H1 (cell line): ENCODE results near the gene WIPF3. TPM values are rescaled to one million over a fixed set of nuclear protein-coding genes. Genes with fewer than 3 reads are reported as not detected.
A peak's percentile ranks its signal among the peaks of the same experiment; 100 is the strongest.

Experiments
- CTCF ChIA-PET: fragments of 300-600 bp; sonication (Branson Sonifier 250); formaldehyde crosslinking; loops from one replicate; lab custom pipeline; 2021; ENCODE audit not compliant: partially characterized antibody; lab: Charles Lee
- POLR2A ChIA-PET: fragments of 300-600 bp; sonication (Branson Sonifier 250); formaldehyde crosslinking; loops from one replicate; lab custom pipeline; 2021; ENCODE audit warnings: inconsistent platforms; ENCODE audit not compliant: partially characterized antibody; lab: Charles Lee
- DNase-seq, 2 experiments: peaks; one replicate each; pipeline versions ENCODE4 v3.0.0 to v3.0.0-alpha.2; 2010 to 2022; ENCODE audit warnings: low spot score in 2 of 2, low read depth in 1 of 2, mixed read lengths in 1 of 2
- FAIRE-seq: peaks from 2 replicates; lab custom pipeline; 2011; peaks lifted over from hg19 to GRCh38; lab: Jason Lieb, UNC
- H2AFZ ChIP-seq: 2 replicates; pipeline ENCODE4 v1.8.1; 2012; ENCODE audit warnings: low read length, inconsistent platforms
- H2AK5ac ChIP-seq: 2 replicates; pipeline ENCODE4 v1.6.1; 2013; ENCODE audit warnings: low read depth, low read length
- H2BK120ac ChIP-seq: replicated peaks from 2 replicates; pipeline ENCODE3; 2013; ENCODE audit warnings: low read depth, low read length, inconsistent platforms
- H2BK12ac ChIP-seq: 2 replicates; pipeline ENCODE4 v1.6.1; 2013; ENCODE audit warnings: low read depth, low read length
- H2BK15ac ChIP-seq: 2 replicates; pipeline ENCODE4 v1.6.1; 2013; ENCODE audit warnings: low read length
- H2BK20ac ChIP-seq: 2 replicates; pipeline ENCODE4 v1.6.1; 2013; ENCODE audit warnings: low read length
- H2BK5ac ChIP-seq: 2 replicates; pipeline ENCODE4 v1.6.1; 2013; ENCODE audit warnings: low read depth, low read length
- H3K14ac ChIP-seq: 2 replicates; pipeline ENCODE4 v1.6.1; 2013; ENCODE audit warnings: inconsistent platforms; ENCODE audit not compliant: insufficient read length
- H3K18ac ChIP-seq: 2 replicates; pipeline ENCODE4 v1.6.1; 2013; ENCODE audit warnings: low read length; ENCODE audit errors: extremely low read depth
- H3K23ac ChIP-seq: 2 replicates; pipeline ENCODE4 v1.6.1; 2013; ENCODE audit warnings: inconsistent platforms; ENCODE audit not compliant: insufficient read length
- H3K23me2 ChIP-seq: 2 replicates; pipeline ENCODE4 v1.6.1; 2013; ENCODE audit warnings: low read depth, low read length
- H3K27ac ChIP-seq: 2 replicates; pipeline ENCODE4 v1.6.1; 2011; ENCODE audit warnings: low read depth, low read length, inconsistent platforms
- H3K27me3 ChIP-seq, 4 experiments: replicated peaks in 1 of 4; 1 replicate in 1 of 4; 2 replicates in 3 of 4; pipeline versions ENCODE4 v1.6.1 to v1.8.1; 2011 to 2013; ENCODE audit warnings: low read length in 3 of 4, mild to moderate bottlenecking in 3 of 4, inconsistent platforms in 2 of 4, mixed read lengths in 2 of 4, moderate library complexity in 1 of 4; ENCODE audit not compliant: control insufficient read depth in 3 of 4, insufficient read depth in 3 of 4; ENCODE audit errors: extremely low read depth in 1 of 4
- H3K36me3 ChIP-seq, 4 experiments: 2 replicates each; pipeline versions ENCODE4 v1.6.1 to v1.8.1; 2011 to 2013; ENCODE audit warnings: mild to moderate bottlenecking in 4 of 4, low read length in 3 of 4, moderate library complexity in 2 of 4, control low read depth in 1 of 4, inconsistent platforms in 1 of 4; ENCODE audit not compliant: insufficient read depth in 4 of 4, control insufficient read depth in 2 of 4
- H3K4ac ChIP-seq: replicated peaks from 2 replicates; pipeline ENCODE3; 2013; ENCODE audit warnings: low read length, low read depth, mixed read lengths, inconsistent platforms; ENCODE audit not compliant: insufficient read length
- H3K4me1 ChIP-seq, 4 experiments: replicated peaks in 1 of 4; 1 replicate in 1 of 4; 2 replicates in 3 of 4; pipeline versions ENCODE4 v1.6.1 to v1.8.1; 2011 to 2013; ENCODE audit warnings: low read length in 3 of 4, inconsistent platforms in 2 of 4, mixed read lengths in 1 of 4; ENCODE audit not compliant: insufficient read depth in 4 of 4, control insufficient read depth in 3 of 4
- H3K4me2 ChIP-seq, 2 experiments: 2 replicates each; pipeline versions ENCODE4 v1.6.1 to v1.8.1; 2011 to 2013; ENCODE audit warnings: low read depth in 2 of 2, low read length in 2 of 2, control low read depth in 1 of 2, inconsistent platforms in 1 of 2, mild to moderate bottlenecking in 1 of 2; ENCODE audit not compliant: insufficient read depth in 1 of 2
- H3K4me3 ChIP-seq, 4 experiments: fragments of 200-600, 300-600 bp in 1 of 4; sonication (generic), shearing (Covaris generic), sonication (Bioruptor Twin) in 1 of 4; 2 replicates each; pipeline versions ENCODE4 v1.5.1 to v1.8.1; 2011 to 2016; ENCODE audit warnings: low read length in 4 of 4, low read depth in 3 of 4, control low read depth in 2 of 4, inconsistent platforms in 2 of 4, mild to moderate bottlenecking in 2 of 4, mixed read lengths in 1 of 4, moderate library complexity in 1 of 4; ENCODE audit not compliant: insufficient read depth in 2 of 4; ENCODE audit errors: extremely low read depth in 1 of 4
- H3K56ac ChIP-seq: replicated peaks from 2 replicates; pipeline ENCODE3; 2013; ENCODE audit warnings: low read depth, mild to moderate bottlenecking, mixed read lengths, low read length, inconsistent platforms; ENCODE audit not compliant: insufficient read length
- H3K79me1 ChIP-seq: 2 replicates; pipeline ENCODE4 v1.6.1; 2013; ENCODE audit warnings: low read depth, low read length, control low read depth
- H3K79me2 ChIP-seq, 2 experiments: 2 replicates each; pipeline versions ENCODE4 v1.6.1 to v1.8.1; 2012 to 2013; ENCODE audit warnings: low read length in 2 of 2, mild to moderate bottlenecking in 2 of 2, inconsistent platforms in 1 of 2; ENCODE audit not compliant: insufficient read depth in 2 of 2, control insufficient read depth in 1 of 2
- H3K9ac ChIP-seq, 4 experiments: replicated peaks in 1 of 4; 1 replicate in 1 of 4; 2 replicates in 3 of 4; pipeline versions ENCODE4 v1.6.1 to v1.8.1; 2011 to 2013; ENCODE audit warnings: low read depth in 3 of 4, low read length in 3 of 4, control low read depth in 2 of 4, mild to moderate bottlenecking in 2 of 4, moderate library complexity in 2 of 4, inconsistent platforms in 1 of 4; ENCODE audit errors: extremely low read depth in 1 of 4
- H3K9me3 ChIP-seq, 2 experiments: 2 replicates each; pipeline versions ENCODE4 v1.6.1 to v1.8.1; 2012 to 2013; ENCODE audit warnings: mild to moderate bottlenecking in 2 of 2, moderate library complexity in 2 of 2, control low read depth in 1 of 2, inconsistent platforms in 1 of 2, low read depth in 1 of 2, low read length in 1 of 2, mixed read lengths in 1 of 2; ENCODE audit not compliant: insufficient read depth in 2 of 2
- H4K20me1 ChIP-seq, 2 experiments: replicated peaks in 1 of 2; 2 replicates each; pipeline versions ENCODE3 to v1.8.1; 2011 to 2013; ENCODE audit warnings: inconsistent platforms in 2 of 2, low read length in 2 of 2, mild to moderate bottlenecking in 1 of 2; ENCODE audit not compliant: insufficient read depth in 2 of 2, control insufficient read depth in 1 of 2
- H4K5ac ChIP-seq: 2 replicates; pipeline ENCODE4 v1.6.1; 2013; ENCODE audit warnings: low read length, low read depth, mixed read lengths, inconsistent platforms; ENCODE audit not compliant: insufficient read length
- H4K8ac ChIP-seq: 2 replicates; pipeline ENCODE4 v1.8.0; 2013; ENCODE audit warnings: mild to moderate bottlenecking, moderate library complexity, low read length, inconsistent platforms; ENCODE audit not compliant: insufficient read depth; ENCODE audit errors: extremely low read depth
- H4K91ac ChIP-seq: replicated peaks from 2 replicates; pipeline ENCODE3; 2013; ENCODE audit warnings: low read length, mixed read lengths, inconsistent platforms; ENCODE audit not compliant: insufficient read length
- CHD1 ChIP-seq: IDR thresholded peaks from 2 replicates; pipeline ENCODE4 v1.6.1; 2012; ENCODE audit warnings: low read depth, low read length, improper control_type of control experiment
- CTCF ChIP-seq, 3 experiments: IDR thresholded peaks; 1 replicate in 2 of 3; 2 replicates in 1 of 3; pipeline versions ENCODE4 v1.5.1 to v1.6.1; 2011; ENCODE audit warnings: low read length in 3 of 3, mild to moderate bottlenecking in 3 of 3, inconsistent platforms in 2 of 3, low read depth in 1 of 3, moderate library complexity in 1 of 3; ENCODE audit not compliant: insufficient read depth in 1 of 3; ENCODE audit errors: control extremely low read depth in 1 of 3
- EGR1 ChIP-seq: IDR thresholded peaks from 2 replicates; pipeline ENCODE4 v1.6.1; 2011; ENCODE audit warnings: low read depth, low read length, borderline replicate concordance
- EZH2 ChIP-seq: fragments of 200-600 bp; sonication (generic); IDR thresholded peaks from 2 replicates; pipeline ENCODE4 v1.7.1; 2012; ENCODE audit warnings: low read depth, mild to moderate bottlenecking, moderate library complexity, low read length, inconsistent platforms; ENCODE audit not compliant: severe bottlenecking
- FOSL1 ChIP-seq: IDR thresholded peaks from 2 replicates; pipeline ENCODE4 v1.6.1; 2011; ENCODE audit warnings: mild to moderate bottlenecking, low read depth, low read length, moderate library complexity; ENCODE audit not compliant: insufficient read depth
- KDM5A ChIP-seq: fragments of 200-600 bp; IDR thresholded peaks from 2 replicates; pipeline ENCODE4 v1.7.1; 2012; ENCODE audit warnings: mild to moderate bottlenecking, low read length, inconsistent platforms, mixed read lengths
- NRF1 ChIP-seq: IDR thresholded peaks from 2 replicates; pipeline ENCODE4 v1.6.1; 2011; ENCODE audit warnings: mild to moderate bottlenecking, low read depth, low read length, improper control_type of control experiment
- POU5F1 ChIP-seq: IDR thresholded peaks from 2 replicates; pipeline ENCODE4 v1.6.1; 2011; ENCODE audit warnings: low read depth, mild to moderate bottlenecking, low read length, moderate library complexity
- RAD21 ChIP-seq, 2 experiments: IDR thresholded peaks in 1 of 2; conservative IDR thresholded peaks in 1 of 2; 2 replicates each; pipeline ENCODE4 v1.6.1; 2011; ENCODE audit warnings: low read depth in 2 of 2, low read length in 2 of 2, improper control_type of control experiment in 1 of 2, inconsistent platforms in 1 of 2, mild to moderate bottlenecking in 1 of 2, moderate library complexity in 1 of 2
- SUZ12 ChIP-seq: fragments of 200-600 bp; sonication (generic); IDR thresholded peaks from 2 replicates; pipeline ENCODE4 v1.6.1; 2012; ENCODE audit warnings: mild to moderate bottlenecking, inconsistent platforms, low read length, moderate library complexity, mixed read lengths
- WGBS, 2 experiments: shearing (Covaris generic) in 1 of 2; methylation state at CpG; one replicate each; pipeline versions ENCODE4 v1.1.6 to v1.1.7; 2013 to 2015; ENCODE audit warnings: low lambda C conversion rate in 2 of 2, mixed read lengths in 2 of 2, inconsistent platforms in 1 of 2, low coverage in 1 of 2, missing lambda C conversion rate in 1 of 2; ENCODE audit not compliant: insufficient replicate concordance in 2 of 2, insufficient coverage in 1 of 2, insufficient read length in 1 of 2; ENCODE audit errors: extremely low coverage in 1 of 2, missing lambda C conversion rate in 1 of 2; 5-methylcytosine and 5-hydroxymethylcytosine counted together
- polyA plus RNA-seq, 7 experiments: library from polyadenylated mRNA; depleted of rRNA in 3 of 7; stranded (reverse) in 5 of 7; unstranded in 2 of 7; fragments of >200 nt in 5 of 7; fragments of 200-250 nt in 2 of 7; gene quantifications; 1 replicate in 5 of 7; 2 replicates in 1 of 7; 4 replicates in 1 of 7; pipeline versions ENCODE4 v1.2.1 to v1.2.3, GENCODE V29; 2011 to 2013; ENCODE audit warnings: missing spikeins in 2 of 7, mixed read lengths in 2 of 7
- total RNA-seq: library from RNA; stranded (reverse); fragmentation: NEBNext Ultra II Directional; extraction: Animal tissue kit (Norgen Biotek cat#: 25700); gene quantifications from 2 replicates; pipeline ENCODE4 v1.2.1, GENCODE V29; 2021

The WIPF3 gene
- total and polyA plus RNA-seq, 2 of the 8 experiments (the other 6 are each of a cell fraction or from before 2014, with no cell fraction given) = 5.0 to 12.1 TPM

GRCh38 chr7:29878081-29878688 is 71.9 kb downstream of the WIPF3 start:
- no peak overlapping the region for H2BK120ac ChIP-seq
- H3K27ac ChIP-seq = no peak overlapping the region
- no peaks in the 10 kb centered on the region for H3K79me1 ChIP-seq
- no peaks in the 10 kb centered on the region for H4K20me1 ChIP-seq
- no peak overlapping the region for H3K4me2 ChIP-seq
- H3K18ac ChIP-seq = no peak overlapping the region
- H3K9ac ChIP-seq = no peak overlapping the region
- H4K5ac ChIP-seq = no peak overlapping the region
- no peak overlapping the region for H3K23ac ChIP-seq
- no peak overlapping the region for H3K56ac ChIP-seq
- peaks cover 2 to 7% (median 5%) of the 10 kb centered on the region in 4 experiments for H3K4me1 ChIP-seq
- no peak overlapping the region for H2BK5ac ChIP-seq
- no peaks in the 10 kb centered on the region for H3K79me2 ChIP-seq
- H4K8ac ChIP-seq = no peak overlapping the region
- H2BK12ac ChIP-seq = no peak overlapping the region
- no peak overlapping the region for H2BK15ac ChIP-seq
- no peak overlapping the region for H2AFZ ChIP-seq
- H4K91ac ChIP-seq = no peak overlapping the region
- no peak for FAIRE-seq
- ChIA-PET CTCF (interaction anchor here (0.6 to 2.5 kb wide), 4 partner anchors 19 to 128 kb away, joined by 3 to 11 read pairs (median 4); no protein-coding TSS in a partner anchor), POLR2A (interaction anchor here (0.6 kb wide), 1 partner anchor 39 kb away, joined by 3 read pairs; no protein-coding TSS in a partner anchor)
- 92% methylated on average over 5 of the region's 5 CpGs; no CpG with 5 or more reads in 1 of the 2 experiments for WGBS, 2 experiments
- H3K9me3 ChIP-seq = no peaks in the 10 kb centered on the region
- no peak overlapping the region for H3K14ac ChIP-seq
- no peak overlapping the region for H2AK5ac ChIP-seq
- H3K23me2 ChIP-seq = no peaks in the 10 kb centered on the region
- no peak overlapping the region for H2BK20ac ChIP-seq
- H3K27me3 ChIP-seq = no peaks in the 10 kb centered on the region
- DNase-seq = no peak
- no peak overlapping the region for H3K4ac ChIP-seq
- no peaks in the 10 kb centered on the region for H3K36me3 ChIP-seq
- no peak overlapping the region for H3K4me3 ChIP-seq
- TF ChIP-seq SUZ12 (no peak), NRF1 (no peak), CTCF (IDR thresholded peaks at IDR 0.05; ENCODE audit: control extremely low read depth in 1 of 3, insufficient read depth in 1 of 3, low read depth in 1 of 3, low read length in 3 of 3) (peak in 1 of 3 experiments; percentile 30; a peak in 1 of 4 replicates), FOSL1 (no peak), KDM5A (no peak), RAD21 (IDR thresholded peaks at IDR 0.05 in 1 of 2, conservative IDR thresholded peaks at IDR 0.05 in 1 of 2; ENCODE audit: low read depth in 2 of 2, low read length in 2 of 2) (peak; percentile 23 to 30; a peak in 3 of 4 replicates), EGR1 (no peak), POU5F1 (no peak), EZH2 (no peak), CHD1 (no peak)
